GM21723 (cell line): ENCODE results near the gene EPHA1.

Experiments
- ATAC-seq: cut with Tn5 transposase; IDR thresholded peaks from one replicate; pipeline ENCODE4 v1.9.1; 2021; ENCODE audit warnings: mild to moderate bottlenecking, moderate library complexity; ENCODE audit not compliant: unreplicated experiment

Gene EPHA1

GRCh38 chr7:143390104-143390772 lies 18.4 kb downstream of the EPHA1 start:
- no peak for ATAC-seq

- ATAC-seq: no peak
Measured at GRCh38 chr7:143389316-143390103, 19.1 kb downstream of the EPHA1 start.

- ATAC-seq: no peak
Measured at GRCh38 chr7:143388491-143389101, 20.1 kb downstream of the EPHA1 start.

- no peak for ATAC-seq
Measured at GRCh38 chr7:143388051-143388450, 20.6 kb downstream of the EPHA1 start.

GRCh38 chr7:143387156-143387975 lies 21.3 kb downstream of the EPHA1 start:
- no peak for ATAC-seq

GRCh38 chr7:143385891-143386781 lies 22.5 kb downstream of the EPHA1 start:
- no peak for ATAC-seq

GRCh38 chr7:143384661-143385631 lies 23.7 kb downstream of the EPHA1 start:
- no peak for ATAC-seq

- no peak for ATAC-seq
Measured at GRCh38 chr7:143384148-143384547, 24.5 kb downstream of the EPHA1 start.

GRCh38 chr7:143383642-143383957 lies 25.1 kb downstream of the EPHA1 start:
- no peak for ATAC-seq

- ATAC-seq: no peak
Measured at GRCh38 chr7:143382791-143383641, 25.6 kb downstream of the EPHA1 start.

- no peak for ATAC-seq
Measured at GRCh38 chr7:143382126-143382790, 26.4 kb downstream of the EPHA1 start.

- ATAC-seq: peak; percentile 17
Measured at GRCh38 chr7:143381427-143382125, 27.1 kb downstream of the EPHA1 start.

- ATAC-seq: peak; percentile 81
Measured at GRCh38 chr7:143380646-143381426, 27.8 kb downstream of the EPHA1 start, which contains the start of gene ZYX. Gene ZYX (plus strand): TSS chr7:143381345. CDS start chr7:143381572, 227 bp downstream.

GRCh38 chr7:143380260-143380645 lies 28.4 kb downstream of the EPHA1 start:
- ATAC-seq: peak; percentile 64

GRCh38 chr7:143379611-143380259 lies 28.9 kb downstream of the EPHA1 start:
- no peak for ATAC-seq

GRCh38 chr7:143376396-143376795 lies 32.3 kb downstream of the EPHA1 start:
- ATAC-seq: no peak
